Activated naive CD4-positive, alpha-beta T cell treated with anti-CD3 and anti-CD28 coated beads, Interleukin-2, amount 50 U/mL, for 16 hours (primary cell): ENCODE measurements around the gene DLST.
A peak's percentile ranks its signal among the peaks of the same experiment; 100 is the strongest.

Experiments used
- DNase-seq: peaks from one replicate; pipeline ENCODE4 v3.0.0-alpha.2; 2020

DLST gene

DNA sequence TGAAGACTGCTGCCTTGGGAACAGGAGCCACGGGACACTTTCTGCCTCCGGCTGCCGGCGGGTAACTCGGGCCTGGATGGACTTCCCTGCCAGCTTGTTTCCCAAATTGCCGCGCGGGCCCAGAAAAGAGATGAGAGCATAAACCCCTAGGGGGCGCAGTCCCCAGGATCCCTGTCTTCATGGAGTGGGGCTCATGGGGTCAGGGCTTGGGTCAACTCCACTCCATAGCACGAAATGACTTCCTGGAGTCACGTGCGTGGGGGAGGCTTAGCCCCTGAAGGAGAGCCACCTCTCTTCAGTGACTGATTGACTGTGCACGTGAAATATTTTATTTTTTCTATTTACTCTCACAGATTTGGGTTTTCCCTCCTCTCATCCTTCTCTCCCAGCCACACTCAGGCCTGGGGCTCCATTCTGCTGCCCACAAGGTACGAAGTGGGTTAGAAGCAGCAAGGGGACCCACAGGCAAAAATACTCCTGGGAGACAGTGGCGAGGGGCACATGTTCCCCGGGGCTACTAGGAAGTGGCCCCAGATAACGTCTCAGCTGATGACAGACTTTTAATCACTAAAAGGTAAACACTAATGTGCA lies 63.6 kb downstream of the DLST start:
- DNase-seq: no peak

DNA sequence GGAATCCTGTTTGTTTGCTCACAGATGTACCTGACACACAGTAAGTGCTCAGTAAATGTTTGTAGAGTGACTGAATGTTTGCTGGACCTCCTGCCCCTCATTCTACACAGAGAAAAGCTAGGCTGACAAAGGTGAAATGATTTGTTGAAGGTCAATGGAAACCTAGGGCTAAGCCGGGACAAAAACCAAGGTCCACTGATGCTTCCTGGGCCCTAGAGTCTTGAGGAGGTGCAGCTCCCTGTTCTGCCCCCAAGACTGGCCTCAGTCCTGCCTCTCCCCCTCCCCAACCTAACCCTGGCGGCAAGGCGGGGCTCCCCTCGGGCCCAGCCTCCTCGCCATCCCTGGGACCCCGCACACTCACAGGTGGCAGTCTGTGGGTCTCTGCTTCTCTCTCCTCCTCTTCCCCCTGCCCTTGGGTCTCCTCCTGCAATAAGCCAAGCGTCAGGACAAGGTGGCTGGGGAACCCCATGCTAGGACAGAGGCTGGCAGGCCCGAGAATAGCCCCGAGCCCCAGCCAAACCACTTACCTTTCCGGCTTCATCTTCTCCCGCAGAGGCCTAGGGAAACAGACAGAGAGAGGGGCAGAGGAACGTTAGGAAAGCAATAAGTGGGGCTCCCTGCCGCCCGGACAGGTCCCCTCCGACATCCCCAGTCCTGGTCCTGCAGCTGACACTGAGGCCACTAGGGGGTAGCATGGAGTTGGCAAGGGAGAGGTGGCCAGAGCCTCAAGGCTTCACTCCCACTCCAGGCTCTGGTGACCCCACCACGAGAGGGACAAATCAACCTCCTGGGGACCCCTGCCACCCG lies 64.3 kb downstream of the DLST start:
- DNase-seq: peak; percentile 76

DNA sequence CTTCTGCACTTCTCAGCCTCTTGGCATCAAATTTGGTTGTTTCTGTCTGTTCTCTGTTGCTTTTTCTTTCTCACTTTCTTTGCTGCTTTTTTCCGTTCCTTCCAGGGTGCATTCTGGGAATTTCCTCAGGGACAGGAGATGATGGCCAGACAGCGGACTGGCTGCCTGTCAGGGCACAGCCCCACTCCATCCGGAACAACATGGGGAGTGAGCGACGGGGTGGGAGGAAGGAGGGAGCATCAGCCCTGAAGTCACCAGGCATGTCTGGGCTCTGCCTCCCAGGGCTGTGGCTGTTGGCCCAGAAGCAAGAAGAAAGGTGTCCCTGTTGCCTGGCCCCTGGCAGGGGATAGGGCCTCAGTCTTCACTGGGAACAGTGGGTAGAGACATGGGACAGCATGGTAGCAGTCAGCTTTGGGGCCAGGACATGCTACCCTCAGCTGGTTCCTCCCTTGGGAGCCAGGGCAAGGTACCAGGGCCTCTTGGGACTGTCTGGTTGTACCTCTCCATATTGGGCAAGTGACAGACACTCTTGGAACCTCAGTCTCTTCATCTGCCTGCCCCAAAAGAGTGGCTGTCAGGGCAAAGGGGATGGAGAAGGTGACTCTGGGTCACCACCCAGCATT lies 65.1 kb downstream of the DLST start:
- no peak for DNase-seq

DNA sequence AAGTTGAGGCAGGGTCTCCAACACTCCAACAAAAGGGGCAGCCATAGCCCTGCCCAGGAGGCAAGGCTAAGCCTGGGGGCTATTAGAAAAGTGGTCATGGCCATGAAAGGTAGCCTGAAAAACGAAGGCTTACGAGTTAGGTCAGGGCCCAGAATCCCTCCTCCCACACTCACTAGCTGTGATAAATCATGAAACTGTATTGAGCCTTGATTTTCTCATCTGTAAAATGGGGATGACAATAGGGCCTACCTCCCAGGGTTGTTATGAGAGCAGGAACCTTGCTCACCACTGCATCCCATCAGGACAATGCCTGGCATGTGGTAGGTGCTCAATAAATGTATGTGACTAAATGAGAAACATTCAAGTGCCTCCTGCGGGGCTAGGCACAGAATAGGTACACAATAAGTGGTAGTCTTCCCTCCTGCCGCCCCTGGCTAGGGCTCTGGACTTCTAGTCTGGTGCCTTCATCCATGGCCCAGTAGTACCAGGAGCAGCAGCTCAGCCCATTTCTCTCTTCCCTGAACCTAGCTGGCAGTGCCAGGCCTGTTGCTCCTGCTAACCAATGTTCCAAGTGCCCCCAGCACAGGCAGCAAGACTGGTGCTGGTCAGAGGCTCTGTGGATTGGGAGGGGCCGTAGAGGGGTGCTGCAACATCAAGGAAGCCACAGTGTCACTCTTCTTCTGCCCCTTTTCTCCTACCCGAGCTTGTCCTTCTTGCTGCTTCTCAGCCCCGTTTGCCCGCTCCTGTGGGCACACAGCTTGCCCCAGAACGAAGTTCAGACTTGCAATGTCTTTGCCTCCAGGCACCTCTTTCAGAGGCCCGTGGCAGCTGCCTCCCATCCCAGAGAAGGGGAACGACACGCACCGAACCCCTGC lies 65.9 kb downstream of the DLST start:
- DNase-seq: no peak

DNA sequence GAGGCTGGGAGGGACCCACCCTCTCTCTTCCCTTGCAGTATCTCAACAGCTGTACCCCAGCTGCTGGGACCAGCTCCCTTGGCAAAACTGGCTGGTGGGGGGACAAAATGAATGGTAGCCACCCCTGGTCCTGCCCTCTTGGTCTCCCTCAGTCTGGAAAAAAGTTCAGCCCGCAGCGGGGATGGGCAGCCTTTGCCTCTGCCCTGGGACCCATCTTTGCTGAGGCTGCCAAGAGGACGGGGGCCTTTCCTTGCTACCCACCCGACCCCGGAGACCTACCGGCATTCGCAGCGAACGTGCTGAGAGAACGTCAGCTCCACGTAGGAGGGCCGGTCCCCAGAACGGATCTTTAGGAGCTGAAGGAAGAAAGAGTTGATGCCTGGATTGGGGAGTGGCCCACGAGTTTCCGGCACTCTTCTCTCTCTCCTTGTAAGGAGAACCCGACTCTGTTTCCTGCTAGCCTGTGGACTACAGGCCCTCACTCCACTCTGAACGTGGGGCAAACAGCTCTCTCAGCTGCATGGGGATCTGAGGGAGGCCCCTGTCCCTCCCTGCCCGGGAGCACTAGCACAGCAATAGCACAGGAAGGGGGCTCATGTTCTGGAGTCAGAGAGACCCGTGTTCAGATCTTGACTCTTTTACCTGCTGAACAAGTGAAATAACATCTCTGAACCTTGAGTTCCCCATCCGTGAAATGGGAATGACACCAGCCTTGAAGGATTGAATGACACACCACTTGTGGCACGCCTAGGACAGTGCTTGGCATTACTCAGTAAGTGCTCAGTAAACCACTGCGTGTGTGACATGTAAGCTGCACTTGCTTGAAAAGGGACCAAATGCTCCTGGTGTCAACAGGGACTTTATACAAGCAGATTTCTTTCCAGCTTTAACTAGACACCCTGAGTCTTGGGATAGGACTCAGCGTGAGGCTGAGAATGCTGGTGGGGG lies 66.8 kb downstream of the DLST start:
- no peak for DNase-seq

DNA sequence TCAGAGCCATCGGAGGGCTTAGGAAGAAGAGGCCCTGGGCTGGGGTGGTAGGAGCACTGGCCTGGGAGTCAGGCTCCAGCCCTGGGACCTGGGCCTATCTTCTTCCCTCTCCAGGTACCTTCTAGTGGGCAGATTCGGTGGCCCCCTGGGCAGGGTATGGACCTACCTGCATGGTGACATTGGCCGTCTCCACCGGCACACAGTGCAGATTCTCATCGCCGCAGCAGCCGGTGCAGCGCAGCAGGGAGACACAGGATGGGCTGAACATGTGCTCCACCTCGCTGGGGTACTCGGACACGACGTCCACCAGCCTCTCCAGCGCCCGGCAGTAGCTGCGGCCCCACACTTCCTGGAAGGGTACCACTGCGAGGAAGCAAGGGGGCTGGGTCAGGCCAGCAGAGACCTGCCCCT lies 67.5 kb downstream of the DLST start:
- no peak for DNase-seq

DNA sequence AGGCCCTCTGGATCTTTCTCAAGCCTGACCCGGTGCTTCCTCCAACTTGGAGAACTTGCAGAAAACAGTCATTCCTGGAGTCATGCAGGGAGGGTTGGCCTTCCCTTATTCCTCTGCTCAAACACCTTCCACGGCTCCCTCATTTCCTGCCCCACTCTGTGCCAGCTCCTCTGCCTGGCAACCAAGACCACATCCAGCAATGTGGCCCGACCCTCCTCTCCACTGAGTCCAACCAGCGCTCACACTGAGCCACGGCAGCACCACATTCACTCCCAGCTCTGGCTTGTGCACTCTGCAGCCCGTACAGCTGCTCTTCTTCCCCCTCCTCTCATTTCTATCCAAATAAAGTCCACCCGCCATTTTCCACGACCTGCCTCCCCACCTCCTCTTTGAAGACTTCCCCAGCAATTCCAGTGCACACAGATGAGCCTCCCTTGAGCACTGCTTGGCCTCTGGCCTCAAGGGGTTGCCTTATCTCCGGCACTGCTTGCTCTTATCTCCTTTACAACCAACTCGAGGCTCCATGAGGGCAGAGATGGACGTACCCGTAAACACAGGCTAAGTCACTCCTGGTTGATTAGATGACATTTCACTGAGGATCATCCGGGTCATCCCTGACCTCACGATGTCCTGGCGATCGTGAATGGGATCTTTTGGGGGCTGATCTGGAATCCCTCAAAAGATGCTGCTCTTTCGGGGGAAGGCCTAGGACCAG lies 68.3 kb downstream of the DLST start:
- no peak for DNase-seq

DNA sequence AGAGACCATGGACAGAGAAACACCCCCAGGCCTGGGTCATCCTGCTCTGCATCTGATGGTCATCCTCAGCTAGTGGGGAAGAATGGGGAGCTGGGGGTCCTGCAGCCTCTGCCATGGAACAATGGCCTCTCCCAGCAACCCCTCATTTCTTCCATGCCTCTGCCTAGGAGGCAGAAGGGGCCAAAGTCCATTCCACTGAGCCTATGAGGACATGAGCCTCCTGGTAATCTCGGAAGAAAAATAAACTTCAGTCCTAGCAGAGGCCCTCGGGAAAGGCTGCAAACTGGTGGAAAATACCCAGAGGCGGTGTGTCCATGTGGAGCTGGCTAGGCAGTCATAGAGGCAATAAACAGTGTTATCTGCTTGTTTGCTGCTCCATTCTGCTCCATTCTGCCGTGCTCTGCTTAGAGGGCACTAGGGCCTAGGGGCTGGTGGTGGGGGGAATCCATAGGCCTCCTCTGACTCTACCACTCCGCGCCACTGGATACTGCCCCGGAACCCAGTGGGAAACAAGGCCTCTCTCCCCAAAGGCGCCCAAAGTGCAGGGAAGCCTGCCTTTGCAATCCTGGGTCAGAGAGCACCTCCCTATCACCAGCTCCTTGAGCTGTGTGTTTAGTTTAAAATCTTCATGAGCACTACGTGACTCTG lies 69.2 kb downstream of the DLST start:
- no peak for DNase-seq

DNA sequence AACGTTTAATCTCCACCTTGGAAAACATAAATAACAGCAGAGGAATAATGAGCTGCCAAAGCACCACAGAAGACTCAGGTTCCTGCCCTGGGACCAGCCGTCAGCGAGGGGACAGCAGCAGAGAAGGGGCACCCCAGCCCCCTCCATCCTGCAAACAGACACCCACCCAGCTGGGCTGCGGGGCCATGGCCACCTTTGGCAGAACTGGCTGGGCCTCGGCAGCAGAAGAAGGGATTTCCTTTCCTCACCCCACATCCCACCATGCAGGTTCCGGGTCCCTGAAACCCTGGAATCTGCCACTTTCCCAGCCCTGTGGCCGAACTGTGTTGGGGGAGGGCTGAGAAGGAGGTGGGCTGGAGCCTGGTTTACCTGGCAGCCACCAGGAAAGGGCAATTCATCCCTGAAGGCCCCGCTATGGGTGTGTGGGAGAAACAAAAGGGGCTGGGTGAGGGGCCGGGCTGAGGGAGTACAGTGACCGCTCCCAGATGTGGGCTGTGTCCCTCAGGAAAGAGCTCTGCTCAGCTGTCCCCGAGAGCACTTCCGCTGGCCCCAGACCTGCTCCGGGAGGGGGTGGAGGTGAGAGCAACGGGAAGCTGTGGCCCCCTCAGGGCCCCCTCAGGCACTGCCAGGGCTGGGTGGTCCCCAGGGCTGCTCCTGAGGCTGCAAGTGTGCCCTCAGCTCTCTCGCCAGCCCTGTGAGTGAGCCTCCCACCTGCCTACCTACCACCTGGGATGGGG lies 69.9 kb downstream of the DLST start:
- DNase-seq: no peak

DNA sequence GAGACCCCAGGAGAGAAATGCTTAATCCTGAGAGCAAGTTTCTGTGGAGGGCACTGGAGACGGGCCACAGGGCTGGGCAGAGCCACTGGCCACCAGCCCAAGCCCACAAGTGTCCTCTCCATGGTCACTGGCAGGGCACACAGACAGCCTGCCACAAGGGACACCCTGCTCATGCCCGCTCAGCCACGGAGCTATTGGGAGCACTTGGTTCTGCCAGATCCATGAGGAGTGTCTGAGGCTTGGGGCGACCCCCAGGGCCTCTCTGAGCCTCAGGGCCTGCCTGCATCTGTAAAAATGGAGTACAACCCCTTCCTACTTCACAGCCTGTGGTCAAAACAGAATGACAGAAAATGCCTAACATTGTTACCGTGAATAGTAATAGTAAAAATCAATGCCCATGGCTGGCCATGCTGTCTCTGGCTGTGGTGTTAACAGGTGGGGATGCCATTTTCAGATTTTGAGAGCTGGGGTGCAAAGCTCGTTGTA lies 70.5 kb downstream of the DLST start:
- DNase-seq: no peak

DNA sequence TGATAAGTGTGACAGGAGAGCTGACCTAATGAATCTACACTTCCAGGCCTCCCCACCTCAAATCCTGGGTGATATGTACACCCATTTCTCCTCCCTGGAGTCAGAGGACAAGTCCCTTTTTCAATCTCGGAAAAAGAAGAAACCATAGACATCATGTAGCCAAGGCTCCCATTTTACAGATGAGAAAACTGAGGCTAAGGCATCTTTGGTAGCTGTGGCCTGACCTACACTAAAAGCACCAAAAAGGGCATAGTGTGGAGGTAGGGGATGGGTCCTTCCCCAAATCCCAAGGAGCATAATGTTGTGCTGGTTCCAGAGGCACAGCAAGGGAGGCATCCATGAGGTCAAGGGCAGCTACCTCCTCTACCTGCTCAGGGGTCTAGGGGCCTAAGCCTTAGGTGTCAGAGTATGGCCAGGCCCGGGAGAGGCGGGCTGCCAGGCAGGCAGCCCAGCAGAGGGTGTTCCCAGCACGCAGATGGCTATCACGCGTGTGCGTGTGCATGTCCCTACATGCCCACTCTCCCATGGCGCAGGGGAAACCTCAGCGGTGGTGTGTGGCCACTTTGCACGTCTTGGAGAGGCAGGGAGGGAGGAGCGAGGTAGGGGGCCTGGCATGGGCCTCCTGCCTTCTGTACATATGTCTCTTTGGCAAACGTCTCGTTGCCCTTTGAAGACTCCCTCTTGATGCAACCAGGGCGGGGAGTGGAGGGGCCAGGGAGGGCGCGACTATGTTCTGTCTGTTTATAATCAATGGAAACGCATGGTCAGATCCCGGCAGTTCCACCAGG lies 71.2 kb downstream of the DLST start:
- no peak for DNase-seq
